Caco-2 (cell line): ENCODE data around the gene PRR9. TPM values are rescaled to one million over a fixed set of nuclear protein-coding genes. Genes with fewer than 3 reads are reported as not detected.
"Not testable (repeated sequence)": the region's sequence is repeated elsewhere in the genome, so short reads cannot be mapped to it uniquely, and the experiment has no call there.

Experiments used
- BruUV-seq: library from RNA; stranded (reverse); fragments of 400-500 nt; replicated peaks from 2 replicates; lab custom pipeline; 2021; lab: Mats Ljungman, UMichigan
- CTCF ChIA-PET: fragments of 300-600 bp; sonication (Branson Sonifier 250); formaldehyde crosslinking; loops from one replicate; lab custom pipeline; 2022; ENCODE audit warnings: antibody characterized with exemption; lab: Charles Lee
- POLR2A ChIA-PET: fragments of 300-600 bp; sonication (Branson Sonifier 250); formaldehyde crosslinking; loops from one replicate; lab custom pipeline; 2022; ENCODE audit warnings: antibody characterized with exemption; lab: Charles Lee
- DNase-seq, 2 experiments: peaks; one replicate each; pipeline versions ENCODE4 v3.0.0 to v3.0.0-alpha.2; 2020 to 2022
- H3K27me3 ChIP-seq: replicated peaks from 2 replicates; pipeline ENCODE4 v1.6.0; 2011; ENCODE audit warnings: low read length; ENCODE audit not compliant: control insufficient read depth, insufficient read depth
- H3K36me3 ChIP-seq: 2 replicates; pipeline ENCODE4 v1.5.1; 2011; ENCODE audit warnings: low read length; ENCODE audit not compliant: control insufficient read depth, insufficient read depth
- H3K4me1 ChIP-seq: fragments of 250-450 bp; sonication (Bioruptor Pico); 2 replicates; pipeline ENCODE4 v1.5.1; 2020; ENCODE audit warnings: mild to moderate bottlenecking
- H3K4me3 ChIP-seq: 2 replicates; pipeline ENCODE4 v1.5.1; 2011; ENCODE audit warnings: low read depth, mild to moderate bottlenecking, control low read depth, low read length
- H3K9me3 ChIP-seq: fragments of 250-450 bp; sonication (Bioruptor Pico); 2 replicates; pipeline ENCODE4 v1.5.1; 2020; ENCODE audit warnings: mild to moderate bottlenecking, moderate library complexity
- H3K27ac Mint-ChIP-seq: one replicate; pipeline ENCODE4 v1.8.0; 2022; ENCODE audit warnings: mixed read lengths; ENCODE audit not compliant: unreplicated experiment
- H3K27me3 Mint-ChIP-seq: one replicate; pipeline ENCODE4 v1.8.0; 2022; ENCODE audit warnings: mixed read lengths; ENCODE audit not compliant: insufficient read depth, unreplicated experiment
- H3K36me3 Mint-ChIP-seq: one replicate; pipeline ENCODE4 v1.8.0; 2022; ENCODE audit warnings: mild to moderate bottlenecking, mixed read lengths; ENCODE audit not compliant: insufficient read depth, unreplicated experiment
- H3K4me1 Mint-ChIP-seq: one replicate; pipeline ENCODE4 v1.8.0; 2022; ENCODE audit warnings: low read depth, mixed read lengths; ENCODE audit not compliant: unreplicated experiment
- H3K4me3 Mint-ChIP-seq: one replicate; pipeline ENCODE4 v1.8.0; 2022; ENCODE audit warnings: mild to moderate bottlenecking, moderate library complexity, mixed read lengths; ENCODE audit not compliant: unreplicated experiment
- H3K9me3 Mint-ChIP-seq: one replicate; pipeline ENCODE4 v1.8.0; 2022; ENCODE audit warnings: mixed read lengths; ENCODE audit not compliant: unreplicated experiment
- intact Hi-C: fragments of 100-400 bp; cut with micrococcal nuclease; formaldehyde crosslinking; loops from one replicate; pipeline ENCODE4 v1.10.0; 2022; ENCODE audit not compliant: unreplicated experiment
- total RNA-seq: library from RNA; stranded (reverse); gene quantifications from 2 replicates; pipeline ENCODE4 v1.2.3, GENCODE V29; 2022
- TF ChIP-seq, protein P1 (sequence below), 2 experiments: fragments of 200-600 bp in 1 of 2; IDR thresholded peaks; 1 replicate in 1 of 2; 2 replicates in 1 of 2; pipeline versions ENCODE4 v1.5.1 to v1.8.0; 2011 to 2022; ENCODE audit warnings: antibody characterized with exemption in 1 of 2, control low read depth in 1 of 2, inconsistent platforms in 1 of 2, low read depth in 1 of 2, low read length in 1 of 2, mild to moderate bottlenecking in 1 of 2, moderate library complexity in 1 of 2; ENCODE audit not compliant: insufficient read depth in 1 of 2, severe bottlenecking in 1 of 2, unreplicated experiment in 1 of 2

PRR9 gene
- total RNA-seq, 1 experiment from 2014 or later, result not detected

GRCh38 chr1:153217744-153218416 is 496 bp downstream of the PRR9 start:
- Histone ChIP-seq H3K4me3 (no peak overlapping the region), H3K4me1 (no peaks in the 10 kb centered on the region), H3K27me3 (no peaks in the 10 kb centered on the region; the same call in none of the 2 replicates), H3K36me3 (no peaks in the 10 kb centered on the region), H3K9me3 (no peaks in the 10 kb centered on the region)
- no peak for DNase-seq
- Mint-ChIP-seq H3K9me3 (no peaks in the 10 kb centered on the region), H3K27ac (no peak overlapping the region), H3K27me3 (peaks cover 17% of the 10 kb centered on the region), H3K4me1 (no peaks in the 10 kb centered on the region), H3K36me3 (no peaks in the 10 kb centered on the region), H3K4me3 (no peak overlapping the region)
- TF ChIP-seq, protein P1, sequence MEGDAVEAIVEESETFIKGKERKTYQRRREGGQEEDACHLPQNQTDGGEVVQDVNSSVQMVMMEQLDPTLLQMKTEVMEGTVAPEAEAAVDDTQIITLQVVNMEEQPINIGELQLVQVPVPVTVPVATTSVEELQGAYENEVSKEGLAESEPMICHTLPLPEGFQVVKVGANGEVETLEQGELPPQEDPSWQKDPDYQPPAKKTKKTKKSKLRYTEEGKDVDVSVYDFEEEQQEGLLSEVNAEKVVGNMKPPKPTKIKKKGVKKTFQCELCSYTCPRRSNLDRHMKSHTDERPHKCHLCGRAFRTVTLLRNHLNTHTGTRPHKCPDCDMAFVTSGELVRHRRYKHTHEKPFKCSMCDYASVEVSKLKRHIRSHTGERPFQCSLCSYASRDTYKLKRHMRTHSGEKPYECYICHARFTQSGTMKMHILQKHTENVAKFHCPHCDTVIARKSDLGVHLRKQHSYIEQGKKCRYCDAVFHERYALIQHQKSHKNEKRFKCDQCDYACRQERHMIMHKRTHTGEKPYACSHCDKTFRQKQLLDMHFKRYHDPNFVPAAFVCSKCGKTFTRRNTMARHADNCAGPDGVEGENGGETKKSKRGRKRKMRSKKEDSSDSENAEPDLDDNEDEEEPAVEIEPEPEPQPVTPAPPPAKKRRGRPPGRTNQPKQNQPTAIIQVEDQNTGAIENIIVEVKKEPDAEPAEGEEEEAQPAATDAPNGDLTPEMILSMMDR (IDR thresholded peaks at IDR 0.05; ENCODE audit: insufficient read depth in 1 of 2, low read depth in 1 of 2, low read length in 1 of 2, severe bottlenecking in 1 of 2, unreplicated experiment in 1 of 2), result no peak
- intact Hi-C loops, result no loop called here
- POLR2A ChIA-PET, result no interaction called here
- CTCF ChIA-PET, result no interaction called here
- no TSS peak for BruUV-seq

GRCh38 chr1:153220606-153221303 is 3.4 kb downstream of the PRR9 start:
- H3K27me3 Mint-ChIP-seq, result peaks cover 26% of the 10 kb centered on the region
- BruUV-seq, result no TSS peak
- Histone ChIP-seq H3K36me3 (no peaks in the 10 kb centered on the region), H3K9me3 (no peaks in the 10 kb centered on the region), H3K4me1 (no peaks in the 10 kb centered on the region), H3K27me3 (no peaks in the 10 kb centered on the region; the same call in 1 of the 2 replicates), H3K4me3 (no peak overlapping the region)
- H3K9me3 Mint-ChIP-seq, result no peaks in the 10 kb centered on the region
- H3K4me3 Mint-ChIP-seq, result no peak overlapping the region
- ChIA-PET POLR2A (no interaction called here), CTCF (interaction anchor here (0.7 kb wide), 1 partner anchor 68 kb away, joined by 3 read pairs; no protein-coding TSS in a partner anchor)
- H3K36me3 Mint-ChIP-seq, result no peaks in the 10 kb centered on the region
- no peaks in the 10 kb centered on the region for H3K4me1 Mint-ChIP-seq
- no peak for DNase-seq
- TF ChIP-seq, protein P1 (IDR thresholded peaks at IDR 0.05; ENCODE audit: insufficient read depth in 1 of 2, low read depth in 1 of 2, low read length in 1 of 2, severe bottlenecking in 1 of 2, unreplicated experiment in 1 of 2), result no peak
- no peak overlapping the region for H3K27ac Mint-ChIP-seq
- intact Hi-C loops, result no loop called here

DNA sequence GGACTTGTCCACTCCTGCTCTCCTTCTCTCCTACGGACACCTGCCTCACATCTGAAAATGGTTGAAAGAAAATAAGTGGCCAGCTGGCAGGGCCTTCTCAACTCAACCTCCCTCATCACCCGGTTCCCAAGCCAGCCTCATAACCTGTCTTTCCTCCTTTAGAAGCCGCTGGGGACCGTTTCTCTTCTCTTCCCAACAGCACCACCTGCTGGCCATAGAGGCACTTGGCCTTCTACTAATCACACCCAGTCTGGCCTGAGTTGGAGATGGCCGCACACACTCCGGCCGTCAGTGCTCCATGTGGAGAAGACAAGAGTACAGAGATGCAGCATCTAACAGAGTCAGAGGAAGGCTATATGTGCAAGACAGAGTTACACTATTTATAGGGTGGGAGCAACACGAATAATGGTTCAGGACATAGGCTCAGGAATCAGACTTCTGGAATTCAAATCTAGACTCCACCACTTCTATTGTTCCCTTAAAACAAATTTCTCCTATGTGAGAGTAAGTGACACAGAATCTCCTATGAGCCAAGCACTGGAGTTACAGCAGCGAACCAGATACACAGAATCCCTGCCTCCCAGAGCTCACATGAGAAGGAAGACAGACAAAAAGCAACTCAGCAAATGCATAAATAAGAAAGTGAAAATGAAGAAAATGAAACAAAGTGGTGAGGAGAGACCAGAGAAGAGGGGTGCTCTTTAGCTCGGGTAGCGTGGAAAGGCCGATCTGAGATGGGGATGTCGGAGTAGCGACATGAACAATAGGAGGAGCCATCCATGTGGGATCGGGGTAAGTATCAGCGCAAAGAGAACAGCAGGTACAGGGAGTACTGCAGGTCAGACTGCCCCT is 5.9 kb downstream of the PRR9 start:
- intact Hi-C loops, result loop anchor here (1.0 kb wide), 3 partner anchors 31 to 353 kb away; no protein-coding TSS in a partner anchor
- POLR2A ChIA-PET, H3K4me1 Mint-ChIP-seq, BruUV-seq, H3K4me3 Mint-ChIP-seq, H3K36me3 ChIP-seq, H3K27ac Mint-ChIP-seq, H3K36me3 Mint-ChIP-seq, H3K4me3 ChIP-seq, CTCF ChIA-PET, H3K9me3 ChIP-seq, H3K9me3 Mint-ChIP-seq, H3K4me1 ChIP-seq, H3K27me3 ChIP-seq: not testable (repeated sequence)
- DNase-seq, result peak; percentile 72 to 74
- TF ChIP-seq, protein P1 (IDR thresholded peaks at IDR 0.05; ENCODE audit: insufficient read depth in 1 of 2, low read depth in 1 of 2, low read length in 1 of 2, severe bottlenecking in 1 of 2, unreplicated experiment in 1 of 2), result peak; percentile 61 to 65
- H3K27me3 Mint-ChIP-seq, result peaks cover 22% of the 10 kb centered on the region
